ENCODE results near the gene HRG.

DNA sequence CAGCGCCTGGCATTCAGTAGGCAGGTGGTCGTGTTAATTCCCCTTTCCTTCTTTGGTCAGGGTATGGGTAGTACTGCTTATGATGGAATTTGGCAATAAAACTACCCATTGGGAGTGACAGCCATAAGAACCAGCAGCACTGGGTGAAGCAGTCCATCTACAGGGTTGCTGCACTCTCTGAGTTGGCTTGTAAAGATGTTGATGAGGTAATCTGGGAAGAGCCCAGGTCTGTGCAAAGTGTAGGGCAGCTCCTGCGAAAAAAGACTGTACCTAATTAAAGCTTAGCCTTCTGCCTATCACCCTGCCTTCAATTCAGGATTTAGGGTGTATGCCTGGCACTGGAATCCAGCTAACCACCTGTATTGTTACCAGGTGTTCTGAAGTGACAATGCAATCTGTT is 30.3 kb upstream of the HRG start:
- TF ChIP-seq POLR2A (IDR thresholded peaks at IDR 0.05; ENCODE audit: low read length) (no peak), GATA1 (IDR thresholded peaks at IDR 0.05; ENCODE audit: low read depth, low read length) (no peak)
